ENCODE results near the gene FANCI. TPM values are rescaled to one million over a fixed set of nuclear protein-coding genes. Genes with fewer than 3 reads are reported as not detected.

The FANCI gene
- total RNA-seq, 1 experiment from 2014 or later, result 49.5 TPM

DNA sequence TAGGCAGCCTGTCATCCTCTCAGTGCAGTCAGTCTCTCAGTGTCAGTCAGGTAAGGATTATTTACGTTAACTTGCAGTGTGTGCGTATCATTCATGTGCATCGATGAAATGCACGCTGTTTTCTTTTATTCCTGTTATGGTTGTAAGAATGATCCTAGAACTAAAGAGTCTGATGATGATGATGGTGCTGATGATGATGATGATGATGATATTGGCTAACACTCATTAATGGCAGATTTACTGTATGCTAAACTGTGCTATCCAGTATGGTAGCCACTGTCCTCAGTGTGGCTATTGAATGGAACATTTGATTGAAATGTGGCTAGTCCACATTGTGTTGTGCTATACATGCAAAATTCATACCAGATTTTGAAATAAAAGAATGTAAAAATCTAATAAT is 39.4 kb downstream of the FANCI start:
- H3K4me2 ChIP-seq (ENCODE audit: low read length), result no peak overlapping the region
- no peak overlapping the region for H3K27ac ChIP-seq (ENCODE audit: low read length)
- H3K4me1 ChIP-seq (ENCODE audit: insufficient read depth, low read length), result peaks cover 9% of the 10 kb centered on the region
- POLR2A ChIA-PET (ENCODE audit: unreplicated experiment), result no interaction called here
- TF ChIP-seq EZH2phosphoT487 (IDR thresholded peaks at IDR 0.05; ENCODE audit: borderline replicate concordance, low read length) (no peak), EZH2 (IDR thresholded peaks at IDR 0.05; ENCODE audit: low read length, unreplicated experiment) (no peak)
- TF ChIP-seq, protein P1, sequence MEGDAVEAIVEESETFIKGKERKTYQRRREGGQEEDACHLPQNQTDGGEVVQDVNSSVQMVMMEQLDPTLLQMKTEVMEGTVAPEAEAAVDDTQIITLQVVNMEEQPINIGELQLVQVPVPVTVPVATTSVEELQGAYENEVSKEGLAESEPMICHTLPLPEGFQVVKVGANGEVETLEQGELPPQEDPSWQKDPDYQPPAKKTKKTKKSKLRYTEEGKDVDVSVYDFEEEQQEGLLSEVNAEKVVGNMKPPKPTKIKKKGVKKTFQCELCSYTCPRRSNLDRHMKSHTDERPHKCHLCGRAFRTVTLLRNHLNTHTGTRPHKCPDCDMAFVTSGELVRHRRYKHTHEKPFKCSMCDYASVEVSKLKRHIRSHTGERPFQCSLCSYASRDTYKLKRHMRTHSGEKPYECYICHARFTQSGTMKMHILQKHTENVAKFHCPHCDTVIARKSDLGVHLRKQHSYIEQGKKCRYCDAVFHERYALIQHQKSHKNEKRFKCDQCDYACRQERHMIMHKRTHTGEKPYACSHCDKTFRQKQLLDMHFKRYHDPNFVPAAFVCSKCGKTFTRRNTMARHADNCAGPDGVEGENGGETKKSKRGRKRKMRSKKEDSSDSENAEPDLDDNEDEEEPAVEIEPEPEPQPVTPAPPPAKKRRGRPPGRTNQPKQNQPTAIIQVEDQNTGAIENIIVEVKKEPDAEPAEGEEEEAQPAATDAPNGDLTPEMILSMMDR (conservative IDR thresholded peaks at IDR 0.05; ENCODE audit: low read depth, low read length), result no peak
- H2AFZ ChIP-seq (ENCODE audit: low read length), result no peak overlapping the region
- H3K9me3 ChIP-seq (ENCODE audit: low read length), result no peaks in the 10 kb centered on the region
- intact Hi-C loops (cut with micrococcal nuclease), result no loop called here
- no peaks in the 10 kb centered on the region for H4K20me1 ChIP-seq (ENCODE audit: low read length)
- no peak overlapping the region for H3K9ac ChIP-seq (ENCODE audit: low read length)
- H3F3A ChIP-seq (ENCODE audit: low read length, unreplicated experiment), result no peaks in the 10 kb centered on the region
- CTCF ChIA-PET, result no interaction called here
- no peaks in the 10 kb centered on the region for H3K27me3 ChIP-seq (ENCODE audit: low read length)
- ATAC-seq (no peak), DNase-seq (no peak)
- no peaks in the 10 kb centered on the region for H3K9me2 ChIP-seq (replicated peaks; ENCODE audit: low read length)
- BruUV-seq (replicated peaks), result no TSS peak
- H3K36me3 ChIP-seq (ENCODE audit: low read depth, low read length), result peaks cover 58% of the 10 kb centered on the region
- H3K79me2 ChIP-seq (ENCODE audit: low read length), result no peaks in the 10 kb centered on the region
- no peak overlapping the region for H3K4me3 ChIP-seq (ENCODE audit: low read length)

DNA sequence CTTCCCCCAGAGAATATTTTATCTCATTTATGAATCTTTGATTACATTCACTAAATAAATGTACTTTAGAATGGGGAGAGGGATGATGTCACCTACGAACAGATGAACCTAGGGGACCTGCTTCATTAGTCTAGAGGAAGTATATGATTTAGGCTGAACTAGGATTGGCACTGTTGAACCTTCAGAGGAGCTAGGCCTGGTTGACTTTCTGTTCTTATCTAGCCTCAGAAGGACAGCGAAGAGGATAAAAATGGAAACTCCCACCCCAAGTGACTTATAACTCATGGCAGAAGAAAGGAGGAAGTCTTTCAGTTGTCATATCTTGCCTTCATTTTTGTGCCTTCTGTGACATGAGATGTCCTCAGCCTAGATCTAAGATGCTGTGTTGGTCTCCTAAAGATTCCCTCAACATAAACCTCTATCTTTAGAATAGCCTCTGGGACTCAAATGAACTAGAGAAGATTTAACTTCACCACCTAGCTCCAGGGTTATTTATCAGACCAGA is 48.2 kb downstream of the FANCI start:
- H3K9ac ChIP-seq (ENCODE audit: low read length), result no peak overlapping the region
- H3K9me3 ChIP-seq (ENCODE audit: low read length), result no peaks in the 10 kb centered on the region
- H3K4me2 ChIP-seq (ENCODE audit: low read length), result no peak overlapping the region
- H3K9me2 ChIP-seq (replicated peaks; ENCODE audit: low read length), result no peaks in the 10 kb centered on the region
- H3K36me3 ChIP-seq (ENCODE audit: low read depth, low read length), result peaks cover 44% of the 10 kb centered on the region
- POLR2A ChIA-PET (ENCODE audit: unreplicated experiment), result no interaction called here
- H3K79me2 ChIP-seq (ENCODE audit: low read length), result no peaks in the 10 kb centered on the region
- H2AFZ ChIP-seq (ENCODE audit: low read length), result no peak overlapping the region
- H3K27me3 ChIP-seq (ENCODE audit: low read length), result no peaks in the 10 kb centered on the region
- no peak overlapping the region for H3K4me3 ChIP-seq (ENCODE audit: low read length)
- H4K20me1 ChIP-seq (ENCODE audit: low read length), result no peaks in the 10 kb centered on the region
- CTCF ChIA-PET, result no interaction called here
- no peaks in the 10 kb centered on the region for H3K4me1 ChIP-seq (ENCODE audit: insufficient read depth, low read length)
- ATAC-seq, result no peak
- no peak overlapping the region for H3K27ac ChIP-seq (ENCODE audit: low read length)
- intact Hi-C loops (cut with micrococcal nuclease), result no loop called here
- no TSS peak for BruUV-seq (replicated peaks)
- H3F3A ChIP-seq (ENCODE audit: low read length, unreplicated experiment), result no peaks in the 10 kb centered on the region
- TF ChIP-seq EZH2 (IDR thresholded peaks at IDR 0.05; ENCODE audit: low read length, unreplicated experiment), result no peak
- no peak for TF ChIP-seq EZH2phosphoT487 (IDR thresholded peaks at IDR 0.05; ENCODE audit: borderline replicate concordance, low read length)
- TF ChIP-seq, protein P1 (conservative IDR thresholded peaks at IDR 0.05; ENCODE audit: low read depth, low read length), result no peak
- DNase-seq, result no peak

DNA sequence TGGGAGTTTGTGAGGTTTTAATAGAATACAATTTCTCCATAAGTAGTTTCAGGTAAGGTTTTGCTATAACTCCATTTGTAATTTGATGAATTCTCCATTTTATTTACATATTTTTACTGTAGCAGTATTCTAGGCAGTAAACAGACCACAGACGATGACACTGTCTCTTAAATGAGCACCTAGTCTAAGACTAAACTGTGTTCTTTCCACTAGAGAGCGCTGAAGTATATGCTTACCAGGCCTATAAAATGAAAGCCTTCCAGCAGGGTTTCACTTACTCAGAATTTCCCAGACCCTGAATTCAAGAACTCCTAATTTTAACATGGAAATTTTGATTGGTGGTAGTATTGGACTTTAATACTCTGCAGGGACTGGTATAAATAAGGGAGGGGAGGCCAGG is 49.2 kb downstream of the FANCI start:
- intact Hi-C loops (cut with micrococcal nuclease), result no loop called here
- Histone ChIP-seq H3K27me3 (ENCODE audit: low read length) (no peaks in the 10 kb centered on the region), H3K27ac (ENCODE audit: low read length) (no peak overlapping the region), H3K36me3 (ENCODE audit: low read depth, low read length) (peaks cover 44% of the 10 kb centered on the region), H2AFZ (ENCODE audit: low read length) (no peak overlapping the region), H3K4me2 (ENCODE audit: low read length) (no peak overlapping the region), H3K9me3 (ENCODE audit: low read length) (no peaks in the 10 kb centered on the region), H3K4me1 (ENCODE audit: insufficient read depth, low read length) (no peaks in the 10 kb centered on the region), H3F3A (ENCODE audit: low read length, unreplicated experiment) (no peaks in the 10 kb centered on the region), H3K4me3 (ENCODE audit: low read length) (no peak overlapping the region), H4K20me1 (ENCODE audit: low read length) (no peaks in the 10 kb centered on the region), H3K9me2 (replicated peaks; ENCODE audit: low read length) (no peaks in the 10 kb centered on the region), H3K9ac (ENCODE audit: low read length) (no peak overlapping the region), H3K79me2 (ENCODE audit: low read length) (no peaks in the 10 kb centered on the region)
- no peak for DNase-seq
- no TSS peak for BruUV-seq (replicated peaks)
- ChIA-PET POLR2A (ENCODE audit: unreplicated experiment) (no interaction called here), CTCF (no interaction called here)
- TF ChIP-seq EZH2 (IDR thresholded peaks at IDR 0.05; ENCODE audit: low read length, unreplicated experiment), result no peak
- TF ChIP-seq, protein P1 (conservative IDR thresholded peaks at IDR 0.05; ENCODE audit: low read depth, low read length), result peak; percentile 32; the same call in 1 of the 2 replicates
- ATAC-seq, result no peak

All from PC-3 (cell line).